Pancreas (tissue), 10 donors: ENCODE measurements around the gene GNAS. TPM values are rescaled to one million over a fixed set of nuclear protein-coding genes. Genes with fewer than 3 reads are reported as not detected.
A peak's percentile ranks its signal among the peaks of the same experiment; 100 is the strongest.

ENCODE experiments used
- ATAC-seq, 4 donors: fragments of 200-7000 bp; cut with Tn5 transposase; one replicate each; pipeline versions ENCODE4 v1.8.0 to v1.9.1; 2020; ENCODE audit warnings: mild to moderate bottlenecking in 4 of 4, moderate library complexity in 4 of 4
- DNase-seq, 6 donors: peaks; one replicate each; pipeline ENCODE4 v3.0.0-alpha.2; 2020
- FAIRE-seq: peaks from 2 replicates; lab custom pipeline; 2012; peaks lifted over from hg19 to GRCh38; lab: Jason Lieb, UNC
- H3K27ac ChIP-seq, 4 donors: fragments of 200-600 bp; sonication (generic); 1 replicate in 3 of 4; 2 replicates in 1 of 4; pipeline versions ENCODE4 v1.5.0 to v1.8.0; 2020
- H3K27me3 ChIP-seq, 4 donors: fragments of 200-600 bp; one replicate each; pipeline ENCODE4 v1.8.0; 2021
- H3K36me3 ChIP-seq, 3 donors: fragments of 200-600 bp; sonication (generic) in 1 of 3; one replicate each; pipeline versions ENCODE4 v1.5.0 to v1.8.0; 2020 to 2021
- H3K4me1 ChIP-seq, 3 donors: fragments of 200-600 bp; one replicate each; pipeline ENCODE4 v1.8.0; 2021
- H3K4me3 ChIP-seq, 4 donors: fragments of 200-600 bp; sonication (generic) in 2 of 4; one replicate each; pipeline versions ENCODE4 v1.5.0 to v1.8.0; 2020 to 2021
- H3K9me3 ChIP-seq, 4 donors: fragments of 200-600 bp; one replicate each; pipeline ENCODE4 v1.8.0; 2021
- CTCF ChIP-seq, 4 donors: fragments of 200-600 bp; sonication (generic) in 3 of 4; IDR thresholded peaks; one replicate each; pipeline versions ENCODE4 v1.5.0 to v1.8.0; 2021; ENCODE audit warnings: antibody characterized with exemption in 4 of 4
- WGBS, 2 donors: extraction: QIAGEN DNeasy Blood & Tissue Kit; methylation state at CpG; one replicate each; pipeline ENCODE4 v1.1.7; 2013; 5-methylcytosine and 5-hydroxymethylcytosine counted together
- intact Hi-C, 3 donors: fragments of 100-400 bp; cut with DNase I; formaldehyde crosslinking; loops; one replicate each; pipeline versions ENCODE4 v1.11.1 to v1.14.2; 2022
- polyA plus RNA-seq, 2 donors: library from polyadenylated mRNA; stranded (reverse); fragments of 200-250 nt; gene quantifications; one replicate each; pipeline ENCODE4 v1.2.3, GENCODE V29; 2013
- total RNA-seq, 6 donors: library from RNA; stranded (reverse); fragmentation: NEBNext Ultra II Directional in 4 of 6; extraction: Animal tissue kit (Norgen Biotek cat#: 25700) in 4 of 6; gene quantifications; one replicate each; pipeline versions ENCODE4 v1.2.1 to v1.2.4, GENCODE V29; 2021 to 2023
- donor health status: healthy with polysubstance abuse.
- donor health status: DM: no; HTN: no; CAD: no; lungs with moderate emphysema.
- donor health status: DM: no; HTN: no; CAD: no.
- donor health status: control.
- donor health status: control.
- donor health status: Bipolar disorder and iron deficiency.
- donor health status: DM: yes; HTN: yes; CAD: no.
- donor health status: DM: no; HTN: no; CAD: no.
- donor health status: DM: no; HTN: no; CAD: no.
- donor health status: DM: yes; HTN: yes; CAD: no.

GNAS gene
- total and polyA plus RNA-seq, 8 donors, result 349 to 2,220 (median 627) TPM

DNA sequence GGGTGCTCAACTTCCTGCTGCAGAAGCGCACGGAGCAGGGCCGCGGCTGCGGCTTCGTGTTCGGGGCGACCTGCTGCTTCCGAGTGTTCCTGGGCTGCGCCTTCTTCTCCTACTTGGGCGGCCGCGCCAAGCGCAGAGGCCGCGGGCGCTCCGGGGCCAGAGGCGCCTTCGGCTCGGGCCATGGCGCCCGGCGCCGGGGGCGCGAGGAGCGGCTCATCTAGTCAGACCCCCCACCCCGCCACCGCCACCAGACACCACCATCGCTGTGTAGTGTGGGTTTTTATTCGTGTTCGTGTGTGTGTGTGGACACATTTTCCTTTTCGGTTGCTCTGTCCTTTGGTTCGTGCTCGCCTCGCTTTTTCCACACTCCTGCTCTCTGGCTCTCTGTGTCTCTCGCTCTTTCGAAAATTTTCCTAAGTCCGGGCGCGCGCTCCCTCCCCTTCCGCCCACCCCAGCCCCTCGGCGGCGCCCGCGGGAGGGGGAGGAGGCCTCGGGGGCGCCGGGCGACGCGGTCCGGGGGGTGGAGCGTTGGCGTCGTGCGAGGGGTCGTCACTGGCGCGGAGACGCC lies 38.1 kb downstream of the GNAS start:
- intact Hi-C loops, result loop anchor here in 1 of 3 donors (10.0 kb wide), 1 partner anchor 84 kb away; no protein-coding TSS in a partner anchor
- FAIRE-seq, result no peak

DNA sequence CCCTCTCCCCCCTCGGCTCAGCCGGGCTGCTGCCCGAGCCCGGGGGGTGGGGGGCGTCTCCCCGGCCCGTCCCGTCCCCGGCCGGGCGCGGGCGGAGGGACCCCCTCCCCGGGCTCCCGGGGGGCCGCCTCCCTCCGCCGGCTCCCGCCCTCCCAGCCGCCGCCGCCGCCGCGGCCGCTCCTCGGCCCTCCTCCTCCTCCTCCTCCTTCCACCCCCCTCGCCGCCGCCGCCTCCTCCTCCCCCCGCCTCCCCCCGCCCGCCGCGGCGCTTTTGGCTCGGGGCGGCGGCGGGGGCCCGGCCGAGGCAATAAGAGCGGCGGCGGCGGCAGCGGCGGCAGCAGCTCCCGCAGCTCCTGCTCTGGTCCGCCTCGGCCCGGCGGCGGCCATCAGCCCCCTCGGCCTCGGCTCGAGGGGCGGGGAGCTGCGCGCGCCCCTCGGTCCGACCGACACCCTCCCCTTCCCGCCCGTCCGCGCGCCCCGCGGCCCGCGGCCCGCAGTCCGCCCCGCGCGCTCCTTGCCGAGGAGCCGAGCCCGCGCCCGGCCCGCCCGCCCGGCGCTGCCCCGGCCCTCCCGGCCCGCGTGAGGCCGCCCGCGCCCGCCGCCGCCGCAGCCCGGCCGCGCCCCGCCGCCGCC lies 38.7 kb downstream of the GNAS start:
- 1 to 3% methylated on average over 8 to 97 of the region's 105 CpGs for WGBS, 2 donors
- ATAC-seq, result peak; percentile 47 to 66 (median 62)
- intact Hi-C loops, result loop anchor here in 1 of 3 donors (10.0 kb wide), 1 partner anchor 84 kb away; no protein-coding TSS in a partner anchor

More for the DNA sequence above, 38.1 kb downstream of the GNAS start:
- TF ChIP-seq CTCF (IDR thresholded peaks at IDR 0.05), result no peak
- Histone ChIP-seq H3K9me3 (no peaks in the 10 kb centered on the region), H3K36me3 (no peaks in the 10 kb centered on the region), H3K4me1 (peaks cover 22 to 25% (median 24%) of the 10 kb centered on the region in 3 donors), H3K27ac (peak overlapping the region; percentile 57 to 98 (median 88)), H3K4me3 (peak overlapping the region; percentile 35 to 68 (median 55)), H3K27me3 (no peaks in the 10 kb centered on the region)
- ATAC-seq, result peak; percentile 30 to 56 (median 51)
- DNase-seq, result peak; percentile 59 to 81 (median 75)
- 1% methylated on average over 36 to 62 of the region's 64 CpGs for WGBS, 2 donors

GRCh38 chr20:58891718-58892140 lies 39.2 kb downstream of the GNAS start:
- WGBS, 2 donors, result 1% methylated on average over 16 to 55 of the region's 55 CpGs
- DNase-seq (peak in 4 of 6 donors; percentile 28 to 73 (median 53)), ATAC-seq (peak in 2 of 4 donors; percentile 1), FAIRE-seq (no peak)
- Histone ChIP-seq H3K27me3 (no peaks in the 10 kb centered on the region), H3K4me3 (peak overlapping the region; percentile 35 to 68 (median 56)), H3K9me3 (no peaks in the 10 kb centered on the region), H3K4me1 (peaks cover 25 to 34% (median 33%) of the 10 kb centered on the region in 3 donors), H3K36me3 (no peaks in the 10 kb centered on the region), H3K27ac (peak overlapping the region; percentile 86 to 98 (median 94))
- intact Hi-C loops, result loop anchor here in 1 of 3 donors (10.0 kb wide), 1 partner anchor 83 kb away; no protein-coding TSS in a partner anchor
- TF ChIP-seq CTCF (IDR thresholded peaks at IDR 0.05), result no peak

More for the DNA sequence above, 38.7 kb downstream of the GNAS start:
- H3K27me3 ChIP-seq, result no peaks in the 10 kb centered on the region
- peak overlapping the region in 3 of 4 donors; percentile 55 to 68 (median 57) for H3K4me3 ChIP-seq
- no peaks in the 10 kb centered on the region for H3K36me3 ChIP-seq
- no peaks in the 10 kb centered on the region for H3K9me3 ChIP-seq
- no peak for TF ChIP-seq CTCF (IDR thresholded peaks at IDR 0.05)
- H3K27ac ChIP-seq, result peak overlapping the region; percentile 86 to 98 (median 94)
- FAIRE-seq (no peak), DNase-seq (peak; percentile 71 to 89 (median 85))
- H3K4me1 ChIP-seq, result peaks cover 25 to 29% (median 28%) of the 10 kb centered on the region in 3 donors

DNA sequence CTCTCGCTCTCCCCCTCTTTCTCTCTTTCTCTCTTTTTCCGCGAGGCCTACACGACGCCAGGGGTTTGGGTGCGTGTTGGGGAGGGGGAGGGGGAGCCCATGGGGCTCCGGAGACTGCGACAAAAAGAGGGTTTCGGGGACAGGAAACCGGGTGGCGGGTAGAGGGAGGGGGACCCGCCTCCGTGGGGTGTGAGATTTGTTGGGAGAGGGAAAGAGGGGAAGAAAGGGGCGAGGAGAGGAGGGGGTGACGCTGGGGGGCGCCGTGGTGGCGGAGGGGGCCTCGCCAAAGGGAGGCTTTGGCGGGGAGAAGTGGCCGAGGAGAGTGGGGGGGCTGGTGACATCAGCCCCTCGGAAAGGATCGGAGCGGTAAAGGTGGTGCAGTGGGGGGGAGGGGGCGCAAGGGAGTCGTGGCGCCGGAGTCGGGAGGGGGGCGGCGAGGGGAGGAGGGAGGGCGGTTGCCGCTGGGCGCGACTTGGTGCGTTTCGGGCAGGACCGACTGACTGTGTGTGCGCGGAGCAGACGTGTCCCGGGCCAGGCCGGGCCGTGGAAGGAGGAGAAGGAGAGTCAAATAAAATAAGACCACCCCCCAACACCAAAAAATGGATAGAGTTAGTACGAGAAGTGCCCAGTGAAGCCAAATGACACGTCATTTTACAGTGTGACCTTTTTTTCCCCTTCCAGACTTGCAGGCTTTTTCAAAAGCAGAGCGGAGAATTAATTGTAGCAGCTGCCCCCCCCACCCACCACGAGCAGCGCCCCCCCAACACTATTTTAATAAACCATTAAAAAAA lies 39.8 kb downstream of the GNAS start:
- Histone ChIP-seq H3K4me1 (peaks cover 25 to 40% (median 39%) of the 10 kb centered on the region in 3 donors), H3K36me3 (no peaks in the 10 kb centered on the region), H3K27ac (peak overlapping the region; percentile 86 to 98 (median 94)), H3K27me3 (no peaks in the 10 kb centered on the region), H3K9me3 (no peaks in the 10 kb centered on the region), H3K4me3 (peak overlapping the region; percentile 35 to 68 (median 56))
- no peak for TF ChIP-seq CTCF (IDR thresholded peaks at IDR 0.05)
- FAIRE-seq (no peak), DNase-seq (peak; percentile 65 to 86 (median 78)), ATAC-seq (peak; percentile 12 to 49 (median 40))
- 0 to 1% methylated on average over 40 to 49 of the region's 49 CpGs for WGBS, 2 donors
- intact Hi-C loops, result loop anchor here in 1 of 3 donors (10.0 kb wide), 1 partner anchor 82 kb away; no protein-coding TSS in a partner anchor
